Right ventricle myocardium superior (tissue), 1 donor: Measurements from ENCODE around the gene DONSON. TPM values are rescaled to one million over a fixed set of nuclear protein-coding genes. Genes with fewer than 3 reads are reported as not detected.

ENCODE experiments used
- ATAC-seq: fragments of 200-7000 bp; cut with Tn5 transposase; one replicate; pipeline ENCODE4 v1.9.1; 2020; ENCODE audit warnings: mild to moderate bottlenecking; ENCODE audit not compliant: poor library complexity
- DNase-seq: peaks from one replicate; pipeline ENCODE4 v3.0.0-alpha.2; 2020
- intact Hi-C: fragments of 100-400 bp; cut with DNase I; formaldehyde crosslinking; loops from one replicate; pipeline ENCODE4 v1.11.2; 2022
- total RNA-seq: library from RNA; stranded (reverse); fragmentation: NEBNext Ultra II Directional; extraction: Animal tissue kit (Norgen Biotek cat#: 25700); gene quantifications from one replicate; pipeline ENCODE4 v1.2.1, GENCODE V29; 2021
- donor health status: DM: no; HTN: yes; CAD: no; lungs with severe emphysema.

Gene DONSON
- total RNA-seq, 1 donor from 2014 or later = 5.1 TPM

DNA sequence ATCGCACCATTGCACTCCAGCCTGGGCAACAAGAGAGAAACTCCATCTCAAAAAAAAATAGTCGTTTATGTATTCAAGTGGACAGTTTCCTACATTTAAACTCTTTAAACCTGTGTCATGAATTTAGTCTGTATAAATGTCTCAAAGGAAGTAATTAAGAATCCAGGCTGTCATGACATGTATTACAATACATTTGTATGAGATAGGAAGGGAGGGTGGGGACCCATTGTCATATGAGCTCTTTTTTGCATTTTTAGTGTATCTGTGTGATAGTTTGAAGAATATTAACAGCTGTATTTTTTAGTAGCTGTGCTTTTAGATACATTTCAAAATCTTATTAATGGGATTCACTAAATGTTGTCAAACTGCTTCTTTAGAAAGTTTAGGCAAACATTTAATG is 20.0 kb downstream of the DONSON start:
- intact Hi-C loops = no loop called here
- no peak for ATAC-seq

DNA sequence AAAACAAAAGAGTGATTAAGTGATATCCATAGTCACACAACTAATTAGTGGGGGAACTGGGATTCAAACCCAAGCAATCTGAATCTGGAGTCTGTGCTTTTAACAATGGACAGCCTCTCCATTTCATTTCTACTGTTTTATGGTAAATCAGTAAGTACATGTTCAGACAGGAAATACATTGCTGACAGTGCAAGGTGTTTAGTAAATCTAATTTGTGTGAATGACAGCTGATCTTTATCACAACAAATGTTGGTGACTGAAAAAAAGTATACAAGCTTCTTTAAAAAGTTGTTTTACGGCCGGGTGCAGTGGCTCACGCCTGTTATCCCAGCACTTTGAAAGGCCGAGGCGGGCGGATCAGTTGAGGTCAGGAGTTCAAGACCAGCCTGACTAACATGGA is 20.6 kb downstream of the DONSON start:
- intact Hi-C loops = no loop called here
- DNase-seq (no peak), ATAC-seq (no peak)

More for the DNA sequence above, 20.0 kb downstream of the DONSON start:
- no peak for DNase-seq

DNA sequence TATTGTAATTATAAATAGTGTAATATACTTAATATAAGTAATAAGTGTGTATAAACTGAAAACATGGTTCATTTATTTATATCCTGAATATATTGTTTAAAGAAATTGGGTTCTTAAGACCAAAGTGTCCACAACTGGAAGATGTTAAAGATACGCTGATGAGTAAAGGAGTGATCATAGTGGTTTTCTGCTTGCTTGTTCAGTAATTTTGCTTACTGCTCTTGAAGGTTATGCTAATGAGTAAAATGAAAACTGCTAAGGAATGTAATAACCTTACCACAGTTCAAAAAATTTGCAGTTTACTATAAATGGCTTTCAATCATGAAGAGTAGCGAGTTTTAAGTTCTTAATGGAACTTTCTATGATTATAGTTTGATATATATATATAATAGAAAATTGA is 22.0 kb downstream of the DONSON start:
- intact Hi-C loops = no loop called here
- DNase-seq (no peak), ATAC-seq (no peak)

DNA sequence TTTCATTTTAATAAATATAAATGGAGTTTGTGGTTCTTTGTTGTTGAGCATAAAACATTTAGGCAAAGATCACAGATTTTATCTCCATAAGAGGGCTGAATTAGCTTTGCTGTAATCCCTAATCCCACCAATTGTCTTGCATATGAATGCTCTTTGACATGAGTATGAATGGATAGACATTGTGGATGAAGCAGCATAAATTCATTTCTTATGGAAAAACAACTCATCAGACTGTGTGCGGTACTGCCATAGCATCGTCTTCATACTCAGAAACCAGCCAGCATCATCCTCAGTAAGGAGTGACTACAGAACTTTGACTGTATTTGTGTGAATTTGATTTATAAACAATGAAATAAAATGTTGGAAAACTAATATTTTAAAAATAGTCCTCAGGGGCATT is 26.1 kb downstream of the DONSON start:
- no peak for DNase-seq
- no peak for ATAC-seq
- intact Hi-C loops = no loop called here

DNA sequence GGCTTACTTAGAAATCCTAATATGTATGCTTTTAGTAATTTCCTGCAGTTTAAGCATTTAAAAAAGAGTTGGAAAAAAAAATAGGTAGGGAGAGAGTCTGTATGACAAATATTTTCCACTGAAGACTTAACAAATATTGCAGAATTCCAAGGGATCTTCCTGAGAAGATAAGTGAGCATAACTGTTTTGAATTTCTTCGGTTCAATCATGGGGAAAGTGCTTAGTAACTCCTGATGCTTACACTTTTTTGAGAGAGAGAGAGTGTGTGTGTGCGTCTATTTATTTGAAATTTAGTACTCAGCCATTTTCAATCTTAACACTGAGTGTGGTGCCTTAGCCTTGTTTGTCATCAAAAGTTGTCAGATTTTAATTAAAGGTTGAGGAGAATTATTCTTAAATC is 27.1 kb downstream of the DONSON start:
- ATAC-seq (no peak), DNase-seq (no peak)
- intact Hi-C loops = no loop called here

DNA sequence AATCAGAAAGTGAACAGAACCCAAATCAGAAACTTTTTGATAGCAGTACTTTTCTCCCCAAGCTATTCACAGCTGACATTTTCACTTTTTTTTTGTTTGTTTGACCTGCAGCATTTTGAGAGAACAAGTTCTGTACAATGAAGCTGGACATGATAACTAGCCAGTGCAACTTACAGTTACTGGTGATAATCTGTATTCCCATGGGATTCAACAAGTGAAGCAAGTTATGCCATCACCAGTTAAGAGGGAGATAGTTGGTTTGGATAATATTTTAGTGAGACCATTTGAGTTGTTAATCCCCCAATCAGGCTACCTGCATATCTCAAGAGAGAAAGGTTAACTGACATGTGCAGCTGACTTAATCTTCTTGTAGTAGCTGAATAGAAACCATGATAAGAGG is 27.5 kb downstream of the DONSON start:
- ATAC-seq = no peak
- DNase-seq = no peak
- intact Hi-C loops = no loop called here

DNA sequence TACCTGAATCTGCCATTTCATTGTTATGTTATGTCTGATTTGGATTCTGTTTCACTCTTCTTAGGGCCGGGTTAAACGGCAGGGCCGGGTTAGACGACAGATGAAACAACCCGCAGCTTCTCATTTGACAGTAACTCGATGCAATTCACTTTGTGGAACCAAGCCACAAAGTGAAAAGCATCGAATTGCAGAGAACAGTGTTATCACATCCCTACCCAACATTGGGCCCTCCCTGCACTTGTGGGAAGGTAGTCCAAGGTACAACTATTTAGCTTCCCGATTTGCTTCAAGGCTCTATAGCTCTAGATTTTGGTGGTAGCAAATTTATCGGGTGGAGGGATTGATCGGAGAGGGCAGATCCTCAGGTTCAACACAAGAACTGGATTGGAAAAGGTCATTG is 28.7 kb downstream of the DONSON start:
- no peak for ATAC-seq
- intact Hi-C loops = no loop called here
- no peak for DNase-seq

DNA sequence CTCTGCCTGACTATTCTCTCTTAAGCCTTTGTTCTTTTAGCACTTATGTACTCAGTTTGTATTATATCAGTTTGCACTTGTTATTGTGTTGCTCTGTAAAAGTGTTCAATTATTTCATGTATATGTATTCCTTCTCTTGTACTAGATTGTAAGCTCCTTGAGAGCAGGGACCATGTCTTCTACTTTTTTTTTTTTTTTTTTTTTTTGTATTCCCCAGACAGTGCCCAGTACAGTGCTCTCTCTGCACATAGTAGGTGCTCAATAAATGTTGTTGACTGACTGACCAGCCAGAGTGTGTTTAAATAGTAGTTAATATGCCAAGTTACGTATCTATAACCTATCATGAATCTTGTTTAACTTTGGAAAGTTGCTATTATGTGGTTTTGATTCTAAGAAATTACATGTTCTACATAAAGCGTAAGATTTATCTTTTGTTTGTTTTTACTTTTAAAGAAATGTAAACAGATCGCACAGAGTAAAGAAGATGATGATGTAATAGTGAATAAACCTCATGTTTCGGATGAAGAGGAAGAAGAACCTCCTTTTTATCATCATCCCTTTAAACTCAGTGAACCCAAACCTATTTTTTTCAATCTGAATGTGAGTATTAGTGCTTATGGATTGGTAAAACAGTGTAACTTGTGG is 29.6 kb downstream of the DONSON start:
- no peak for ATAC-seq
- intact Hi-C loops = no loop called here
- DNase-seq = no peak

DNA sequence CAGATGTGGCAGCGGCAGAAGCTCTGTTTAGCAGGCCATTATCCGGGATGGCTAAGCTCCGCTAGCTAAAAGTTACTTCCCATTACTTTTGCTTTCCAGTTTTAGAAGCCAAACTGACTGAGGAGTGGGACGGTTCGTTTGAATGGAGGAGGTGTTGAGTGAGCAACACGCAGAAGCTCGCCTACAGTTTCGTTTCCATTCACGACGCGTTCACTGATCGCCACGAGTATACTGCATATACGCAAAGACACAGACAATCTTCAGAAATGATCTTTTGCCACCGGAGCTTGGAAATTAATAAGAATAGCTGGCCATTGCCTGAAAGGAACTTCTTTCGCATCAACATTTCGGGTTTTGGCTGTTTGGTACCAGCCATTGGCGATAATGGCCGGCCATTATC is 31.0 kb downstream of the DONSON start:
- DNase-seq = no peak
- intact Hi-C loops = no loop called here
- no peak for ATAC-seq

DNA sequence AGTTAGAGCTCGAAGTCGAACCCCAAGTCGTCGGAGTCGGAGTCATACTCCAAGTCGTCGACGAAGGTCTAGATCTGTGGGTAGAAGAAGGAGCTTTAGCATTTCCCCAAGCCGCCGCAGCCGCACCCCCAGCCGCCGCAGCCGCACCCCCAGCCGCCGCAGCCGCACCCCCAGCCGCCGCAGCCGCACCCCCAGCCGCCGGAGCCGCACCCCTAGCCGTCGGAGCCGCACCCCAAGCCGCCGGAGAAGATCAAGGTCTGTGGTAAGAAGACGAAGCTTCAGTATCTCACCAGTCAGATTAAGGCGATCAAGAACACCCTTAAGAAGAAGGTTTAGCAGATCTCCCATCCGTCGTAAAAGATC is 33.5 kb downstream of the DONSON start:
- ATAC-seq (no peak), DNase-seq (no peak)
- intact Hi-C loops = no loop called here

DNA sequence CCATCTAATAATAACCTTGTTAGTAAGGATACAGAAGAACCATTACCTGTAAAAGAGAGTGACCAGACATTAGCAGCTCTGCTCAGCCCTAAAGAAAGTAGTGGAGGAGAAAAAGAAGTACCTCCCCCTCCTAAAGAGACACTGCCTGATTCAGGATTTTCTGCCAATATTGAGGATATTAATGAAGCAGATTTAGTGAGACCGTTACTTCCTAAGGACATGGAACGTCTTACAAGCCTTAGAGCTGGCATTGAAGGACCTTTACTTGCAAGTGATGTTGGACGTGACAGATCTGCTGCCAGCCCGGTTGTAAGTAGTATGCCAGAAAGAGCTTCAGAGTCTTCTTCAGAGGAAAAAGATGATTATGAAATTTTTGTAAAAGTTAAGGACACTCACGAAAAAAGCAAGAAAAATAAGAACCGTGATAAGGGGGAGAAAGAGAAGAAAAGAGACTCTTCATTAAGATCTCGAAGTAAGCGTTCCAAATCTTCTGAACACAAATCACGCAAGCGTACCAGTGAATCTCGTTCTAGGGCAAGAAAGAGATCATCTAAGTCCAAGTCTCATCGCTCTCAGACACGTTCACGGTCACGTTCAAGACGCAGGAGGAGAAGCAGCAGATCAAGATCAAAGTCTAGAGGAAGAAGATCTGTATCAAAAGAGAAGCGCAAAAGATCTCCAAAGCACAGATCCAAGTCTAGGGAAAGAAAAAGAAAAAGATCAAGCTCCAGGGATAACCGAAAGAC is 34.1 kb downstream of the DONSON start:
- intact Hi-C loops = no loop called here
- ATAC-seq = no peak
- DNase-seq = no peak

DNA sequence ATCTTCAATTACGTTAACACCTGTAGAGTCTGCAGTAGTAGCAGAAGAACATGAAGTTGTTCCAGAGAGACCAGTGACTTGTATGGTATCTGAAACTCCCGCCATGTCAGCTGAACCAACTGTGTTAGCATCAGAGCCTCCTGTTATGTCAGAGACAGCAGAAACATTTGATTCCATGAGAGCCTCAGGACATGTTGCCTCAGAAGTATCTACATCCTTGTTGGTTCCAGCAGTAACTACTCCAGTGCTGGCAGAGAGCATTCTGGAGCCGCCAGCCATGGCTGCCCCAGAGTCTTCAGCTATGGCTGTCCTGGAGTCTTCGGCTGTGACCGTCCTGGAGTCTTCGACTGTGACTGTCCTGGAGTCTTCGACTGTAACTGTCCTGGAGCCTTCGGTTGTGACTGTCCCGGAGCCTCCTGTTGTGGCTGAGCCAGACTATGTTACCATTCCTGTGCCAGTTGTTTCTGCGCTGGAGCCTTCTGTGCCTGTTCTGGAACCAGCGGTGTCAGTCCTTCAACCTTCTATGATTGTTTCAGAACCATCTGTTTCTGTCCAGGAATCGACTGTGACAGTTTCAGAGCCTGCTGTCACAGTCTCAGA is 35.4 kb downstream of the DONSON start:
- intact Hi-C loops = no loop called here
- no peak for DNase-seq
- no peak for ATAC-seq

DNA sequence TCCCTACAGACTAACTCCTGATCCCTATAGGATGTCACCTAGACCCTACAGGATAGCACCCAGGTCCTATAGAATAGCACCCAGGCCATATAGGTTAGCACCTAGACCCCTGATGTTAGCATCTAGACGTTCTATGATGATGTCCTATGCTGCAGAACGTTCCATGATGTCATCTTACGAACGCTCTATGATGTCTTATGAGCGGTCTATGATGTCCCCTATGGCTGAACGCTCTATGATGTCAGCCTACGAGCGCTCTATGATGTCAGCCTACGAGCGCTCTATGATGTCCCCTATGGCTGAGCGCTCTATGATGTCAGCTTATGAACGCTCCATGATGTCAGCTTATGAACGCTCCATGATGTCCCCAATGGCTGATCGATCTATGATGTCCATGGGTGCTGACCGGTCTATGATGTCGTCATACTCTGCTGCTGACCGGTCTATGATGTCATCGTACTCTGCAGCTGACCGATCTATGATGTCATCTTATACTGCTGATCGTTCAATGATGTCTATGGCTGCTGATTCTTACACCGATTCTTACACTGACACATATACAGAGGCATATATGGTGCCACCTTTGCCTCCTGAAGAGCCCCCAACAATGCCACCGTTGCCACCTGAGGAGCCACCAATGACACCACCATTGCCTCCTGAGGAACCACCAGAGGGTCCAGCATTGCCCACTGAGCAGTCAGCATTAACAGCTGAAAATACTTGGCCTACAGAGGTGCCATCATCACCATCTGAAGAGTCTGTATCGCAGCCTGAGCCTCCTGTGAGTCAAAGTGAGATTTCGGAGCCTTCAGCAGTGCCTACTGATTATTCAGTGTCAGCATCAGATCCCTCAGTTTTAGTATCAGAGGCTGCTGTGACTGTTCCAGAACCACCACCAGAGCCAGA is 36.1 kb downstream of the DONSON start:
- no peak for DNase-seq
- intact Hi-C loops = no loop called here
- no peak for ATAC-seq

DNA sequence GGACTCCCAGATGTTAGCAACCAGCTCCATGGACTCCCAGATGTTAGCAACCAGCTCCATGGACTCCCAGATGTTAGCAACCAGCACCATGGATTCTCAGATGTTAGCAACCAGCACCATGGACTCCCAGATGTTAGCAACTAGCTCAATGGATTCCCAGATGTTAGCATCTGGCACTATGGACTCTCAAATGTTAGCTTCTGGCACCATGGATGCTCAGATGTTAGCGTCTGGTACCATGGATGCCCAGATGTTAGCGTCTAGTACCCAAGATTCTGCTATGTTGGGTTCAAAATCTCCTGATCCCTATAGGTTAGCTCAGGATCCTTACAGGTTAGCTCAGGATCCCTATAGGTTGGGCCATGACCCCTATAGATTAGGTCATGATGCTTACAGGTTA is 36.8 kb downstream of the DONSON start:
- ATAC-seq (no peak), DNase-seq (no peak)
- intact Hi-C loops = no loop called here

DNA sequence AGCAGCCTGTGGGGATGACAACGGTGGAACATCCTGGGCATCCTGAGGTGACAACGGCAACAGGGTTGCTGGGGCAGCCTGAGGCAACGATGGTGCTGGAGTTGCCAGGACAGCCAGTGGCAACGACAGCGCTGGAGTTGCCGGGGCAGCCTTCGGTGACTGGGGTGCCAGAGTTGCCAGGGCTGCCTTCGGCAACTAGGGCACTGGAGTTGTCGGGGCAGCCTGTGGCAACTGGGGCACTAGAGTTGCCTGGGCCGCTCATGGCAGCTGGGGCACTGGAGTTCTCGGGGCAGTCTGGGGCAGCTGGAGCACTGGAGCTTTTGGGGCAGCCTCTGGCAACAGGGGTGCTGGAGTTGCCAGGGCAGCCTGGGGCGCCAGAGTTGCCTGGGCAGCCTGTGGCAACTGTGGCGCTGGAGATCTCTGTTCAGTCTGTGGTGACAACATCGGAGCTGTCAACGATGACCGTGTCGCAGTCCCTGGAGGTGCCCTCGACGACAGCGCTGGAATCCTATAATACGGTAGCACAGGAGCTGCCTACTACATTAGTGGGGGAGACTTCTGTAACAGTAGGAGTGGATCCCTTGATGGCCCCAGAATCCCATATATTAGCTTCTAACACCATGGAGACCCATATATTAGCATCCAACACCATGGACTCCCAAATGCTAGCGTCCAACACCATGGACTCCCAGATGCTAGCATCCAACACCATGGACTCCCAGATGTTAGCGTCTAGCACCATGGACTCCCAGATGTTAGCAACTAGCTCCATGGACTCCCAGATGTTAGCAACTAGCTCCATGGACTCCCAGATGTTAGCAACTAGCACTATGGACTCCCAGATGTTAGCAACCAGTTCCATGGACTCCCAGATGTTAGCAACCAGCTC is 37.5 kb downstream of the DONSON start:
- ATAC-seq = no peak
- intact Hi-C loops = no loop called here

DNA sequence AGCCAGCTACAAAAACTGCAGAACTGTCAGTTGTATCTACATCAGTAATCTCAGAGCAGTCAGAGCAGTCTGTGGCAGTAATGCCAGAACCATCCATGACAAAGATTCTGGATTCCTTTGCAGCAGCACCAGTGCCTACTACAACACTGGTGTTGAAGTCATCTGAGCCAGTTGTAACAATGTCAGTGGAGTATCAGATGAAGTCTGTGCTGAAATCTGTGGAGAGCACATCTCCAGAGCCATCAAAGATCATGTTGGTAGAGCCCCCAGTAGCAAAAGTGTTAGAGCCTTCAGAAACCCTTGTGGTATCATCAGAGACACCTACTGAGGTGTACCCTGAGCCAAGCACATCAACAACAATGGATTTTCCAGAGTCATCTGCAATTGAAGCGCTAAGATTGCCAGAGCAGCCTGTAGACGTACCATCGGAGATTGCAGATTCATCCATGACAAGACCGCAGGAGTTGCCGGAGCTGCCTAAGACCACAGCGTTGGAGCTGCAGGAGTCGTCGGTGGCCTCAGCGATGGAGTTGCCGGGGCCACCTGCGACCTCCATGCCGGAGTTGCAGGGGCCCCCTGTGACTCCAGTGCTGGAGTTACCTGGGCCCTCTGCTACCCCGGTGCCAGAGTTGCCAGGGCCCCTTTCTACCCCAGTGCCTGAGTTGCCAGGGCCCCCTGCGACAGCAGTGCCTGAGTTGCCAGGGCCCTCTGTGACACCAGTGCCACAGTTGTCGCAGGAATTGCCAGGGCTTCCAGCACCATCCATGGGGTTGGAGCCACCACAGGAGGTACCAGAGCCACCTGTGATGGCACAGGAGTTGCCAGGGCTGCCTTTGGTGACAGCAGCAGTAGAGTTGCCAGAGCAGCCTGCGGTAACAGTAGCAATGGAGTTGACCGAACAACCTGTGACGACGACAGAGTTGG is 38.4 kb downstream of the DONSON start:
- intact Hi-C loops = no loop called here
- no peak for DNase-seq
- ATAC-seq = peak; percentile 11

More for the DNA sequence above, 37.5 kb downstream of the DONSON start:
- no peak for DNase-seq

DNA sequence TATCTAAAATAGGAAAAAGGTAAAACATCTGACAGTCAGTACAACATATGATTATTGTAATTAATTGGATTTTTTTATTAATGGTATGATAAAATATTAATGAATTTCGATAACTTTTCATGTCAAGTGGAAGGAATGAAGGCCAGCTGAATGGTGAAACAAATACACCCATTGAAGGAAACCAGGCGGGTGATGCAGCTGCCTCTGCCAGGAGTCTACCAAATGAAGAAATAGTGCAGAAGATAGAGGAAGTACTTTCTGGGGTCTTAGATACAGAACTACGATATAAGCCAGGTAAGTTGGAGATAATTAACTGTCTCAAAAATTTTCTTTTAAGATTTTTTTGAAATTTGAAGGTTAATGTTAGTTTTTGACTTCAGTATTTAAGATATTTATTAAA is 42.4 kb downstream of the DONSON start:
- no peak for DNase-seq
- ATAC-seq = no peak
- intact Hi-C loops = no loop called here
